ENCODE data around the gene BMP3.

Gene BMP3

DNA sequence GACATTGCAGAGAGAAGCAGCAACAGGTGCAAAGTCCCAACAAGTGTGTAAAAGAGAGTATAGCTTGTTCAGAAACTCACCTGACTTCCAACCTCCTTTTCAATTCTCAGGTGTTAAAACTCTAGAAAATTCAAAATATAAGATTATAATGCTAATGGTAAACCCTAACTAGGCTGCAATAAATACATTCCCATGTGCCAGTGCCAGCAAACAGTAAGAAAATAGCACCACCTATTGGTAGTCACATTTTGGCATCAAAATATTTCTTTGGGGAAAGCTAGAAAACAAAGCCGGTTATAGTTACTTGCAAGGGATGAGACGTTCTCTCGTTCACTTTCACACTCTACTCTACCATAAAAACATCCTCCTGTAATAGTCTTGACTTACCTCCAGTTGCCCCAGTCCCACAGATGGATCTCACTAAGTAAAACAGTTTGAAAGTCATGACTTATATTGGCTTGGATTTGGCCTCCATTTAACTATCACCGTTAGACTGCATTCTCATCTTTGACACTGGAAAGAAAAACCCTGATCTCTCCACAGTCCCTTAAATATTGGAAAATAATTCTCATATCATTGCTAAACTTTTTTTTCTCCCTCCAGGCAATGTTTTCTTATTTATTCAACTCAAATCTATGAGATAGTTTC lies 9.6 kb downstream of the BMP3 start:
- in situ Hi-C loops (cut with MboI; ENCODE audit: low sequenced_read_pairs), result no loop called here

DNA sequence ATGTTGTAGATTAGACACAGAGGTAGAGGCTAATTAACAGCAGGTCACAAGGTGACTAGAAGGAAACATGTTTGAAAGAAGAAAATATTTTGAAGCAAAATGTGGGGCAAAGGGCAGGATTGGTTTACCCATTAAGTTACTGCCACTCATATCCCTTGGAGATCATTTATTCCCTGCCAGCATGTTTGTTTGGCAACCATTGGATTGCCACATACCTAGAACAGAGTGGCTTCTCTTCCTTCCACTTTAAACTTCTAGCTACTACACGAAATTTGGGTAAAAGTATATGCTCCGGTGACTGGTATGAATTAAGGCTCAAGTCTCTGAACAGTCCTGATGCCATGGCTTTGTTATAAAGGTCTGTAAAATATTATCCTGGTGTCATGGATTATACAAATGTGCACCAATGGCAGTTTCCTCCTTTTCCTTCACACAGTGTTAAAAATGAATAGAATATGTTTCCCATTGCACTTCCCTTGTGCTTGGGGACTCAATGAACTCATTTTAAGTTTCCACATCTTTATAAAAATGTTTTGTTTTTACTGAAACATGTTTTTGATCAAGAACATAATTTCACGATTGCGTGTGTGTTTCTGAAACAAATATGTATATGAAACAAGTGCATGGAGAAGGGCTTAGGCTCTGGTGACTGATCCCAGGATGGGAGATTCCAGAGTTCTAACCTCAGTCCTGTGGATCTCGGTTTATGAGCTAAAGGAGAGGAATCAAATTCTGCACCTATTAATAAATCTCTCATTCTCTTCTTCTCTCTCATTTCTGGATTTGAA lies 12.3 kb downstream of the BMP3 start:
- in situ Hi-C loops (cut with MboI; ENCODE audit: low sequenced_read_pairs), result no loop called here

DNA sequence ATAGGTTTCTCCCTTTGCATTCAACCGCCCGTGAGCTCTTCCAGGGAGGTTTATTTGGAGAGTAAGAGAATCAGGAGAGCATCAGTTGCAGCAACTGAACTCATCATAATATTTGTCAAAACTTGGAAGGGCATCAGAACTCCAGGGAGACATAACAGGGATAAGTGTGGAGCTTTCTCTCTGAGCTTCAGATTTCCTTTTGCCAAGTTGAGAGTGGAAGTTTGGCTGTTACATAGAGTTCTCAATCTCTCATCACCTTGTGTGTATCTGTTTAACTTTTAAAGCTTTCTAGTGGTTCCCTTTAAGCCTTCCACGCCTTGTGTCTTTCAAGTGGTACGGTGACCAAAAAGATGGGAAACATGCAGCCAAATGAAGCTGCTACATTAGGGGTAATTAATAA lies 18.8 kb downstream of the BMP3 start:
- in situ Hi-C loops (cut with MboI; ENCODE audit: low sequenced_read_pairs), result no loop called here

DNA sequence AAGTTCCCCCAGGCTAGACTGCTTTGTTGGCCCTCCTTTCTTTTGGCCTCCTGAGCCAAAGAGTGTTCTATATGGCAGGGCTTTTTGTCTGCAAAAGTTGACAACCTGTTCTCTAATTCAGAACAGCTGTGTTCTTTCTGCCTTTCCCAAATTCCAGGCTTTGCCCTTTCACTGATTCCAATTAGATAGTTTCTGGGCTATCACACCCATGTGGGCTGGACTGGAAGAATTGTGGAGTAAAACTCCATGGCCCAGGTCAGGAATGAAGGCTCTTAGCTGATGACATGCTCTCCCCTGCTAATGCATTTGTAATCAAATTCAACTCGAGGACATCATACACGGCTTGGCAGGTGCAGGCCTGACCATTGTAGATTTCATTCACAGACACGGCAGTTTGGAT lies 19.4 kb downstream of the BMP3 start:
- in situ Hi-C loops (cut with MboI; ENCODE audit: low sequenced_read_pairs), result no loop called here

DNA sequence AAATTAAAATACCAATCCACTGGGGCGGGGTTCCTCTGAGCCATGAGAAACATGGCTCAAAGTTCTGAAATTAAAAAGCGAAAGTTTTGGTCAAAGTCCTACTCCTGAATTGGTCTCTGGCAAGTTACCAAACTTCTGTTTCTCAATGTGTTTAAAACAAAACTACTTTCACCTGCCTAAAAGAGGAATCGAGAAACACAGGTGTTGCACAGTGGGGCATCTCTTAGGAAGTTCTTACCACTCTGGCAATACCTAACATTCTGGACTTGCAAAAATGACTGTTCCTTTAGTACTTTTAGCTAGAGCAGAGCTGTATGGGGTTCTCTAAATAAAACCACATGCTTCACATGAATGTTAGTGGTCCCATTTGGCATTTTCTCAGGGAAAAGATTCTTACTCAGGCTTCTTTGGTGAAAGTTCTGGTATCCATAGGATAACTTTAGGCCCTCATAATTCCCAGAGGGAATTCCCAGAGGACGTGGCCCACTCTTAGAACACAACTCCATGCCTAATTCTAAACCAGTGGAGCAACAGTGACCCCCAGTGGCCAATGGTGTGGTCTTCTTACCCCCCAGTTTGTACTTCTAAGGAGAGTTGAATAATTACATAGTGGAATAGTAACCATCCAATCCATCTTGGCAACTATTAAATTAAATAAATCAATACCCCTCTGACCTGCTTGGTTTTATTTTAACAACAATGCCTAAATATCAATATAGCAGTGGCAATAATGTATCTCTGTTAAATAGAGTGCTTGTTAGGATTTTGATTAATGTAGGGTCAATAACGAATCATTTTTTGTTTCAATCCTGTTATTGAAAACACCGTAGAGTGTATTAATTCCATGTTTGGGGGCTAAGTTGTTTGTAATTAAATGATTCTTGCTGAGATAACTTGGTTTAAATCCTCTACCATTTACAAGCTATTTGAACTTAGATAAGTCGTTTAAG lies 21.9 kb downstream of the BMP3 start:
- in situ Hi-C loops (cut with MboI; ENCODE audit: low sequenced_read_pairs), result no loop called here

DNA sequence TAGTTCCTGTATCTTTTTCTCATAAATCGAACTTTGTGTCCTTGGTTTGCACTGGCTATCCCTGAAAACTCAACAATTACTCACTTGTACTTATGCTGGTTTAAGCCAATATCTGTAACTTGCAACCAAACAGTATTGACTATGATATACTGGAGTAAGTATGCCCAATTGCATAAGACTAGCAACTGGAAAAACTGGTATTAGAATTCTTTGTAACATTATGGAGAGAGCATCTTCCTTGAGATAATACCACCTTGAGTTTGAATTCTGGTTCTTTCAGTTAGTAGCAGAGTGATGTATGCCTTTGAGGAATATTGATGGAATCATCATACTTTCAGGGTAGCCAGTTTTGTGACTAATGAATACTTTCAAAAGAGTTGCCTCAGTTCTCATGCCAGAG lies 28.1 kb downstream of the BMP3 start:
- in situ Hi-C loops (cut with MboI; ENCODE audit: low sequenced_read_pairs), result no loop called here

DNA sequence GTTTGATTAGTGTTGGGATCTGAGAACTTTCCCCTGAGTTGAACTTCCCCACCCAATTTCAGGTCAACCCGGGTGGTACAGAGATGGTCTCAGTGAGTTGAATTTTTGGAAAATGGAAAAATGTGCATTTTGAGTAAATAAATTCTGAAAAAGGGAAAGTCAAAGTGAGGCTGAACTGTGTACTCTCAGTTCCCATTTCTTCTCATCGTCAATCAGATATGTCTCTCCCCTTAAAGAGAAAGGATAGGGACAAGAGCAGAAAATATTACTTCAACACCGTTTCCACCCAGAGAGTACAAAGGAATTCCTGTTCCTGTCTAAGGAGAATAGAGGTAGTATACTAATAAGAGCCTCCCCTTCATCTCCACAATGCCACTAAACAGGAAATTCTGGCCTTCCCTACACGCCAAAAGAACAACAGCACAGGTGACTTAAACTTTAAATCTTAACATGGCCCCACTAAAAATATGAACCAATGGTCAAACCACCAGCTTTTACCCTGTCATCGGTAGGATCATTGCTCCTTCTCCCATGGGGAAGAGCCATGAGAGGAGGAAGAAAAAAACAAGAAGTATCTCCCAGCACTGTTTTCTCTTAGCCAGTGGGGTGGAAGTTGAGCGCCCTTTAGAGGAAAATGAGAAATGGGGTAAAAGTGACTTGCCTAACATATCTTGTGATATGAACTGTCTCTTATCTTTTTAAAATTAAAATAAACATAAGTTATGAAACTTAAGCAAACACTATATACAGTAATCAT lies 30.3 kb downstream of the BMP3 start:
- in situ Hi-C loops (cut with MboI; ENCODE audit: low sequenced_read_pairs), result no loop called here

DNA sequence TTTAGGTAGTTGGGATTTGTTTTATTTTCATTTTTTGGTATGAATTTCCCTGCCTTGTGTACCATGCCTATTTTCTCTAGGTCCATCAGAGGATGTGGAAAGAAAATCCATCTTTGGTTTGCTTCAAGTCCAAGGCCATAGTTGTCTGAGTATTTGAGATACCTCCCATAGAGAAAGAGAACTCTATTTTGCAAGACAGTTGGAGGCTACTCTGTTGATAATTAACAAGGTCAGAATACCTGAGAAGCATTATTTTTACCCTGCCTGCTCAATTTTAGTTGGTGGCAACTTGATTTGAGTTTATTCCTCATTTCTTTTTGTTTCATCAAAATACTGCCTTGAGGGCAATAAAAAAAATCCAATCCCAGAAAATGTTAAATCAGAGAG lies 30.8 kb downstream of the BMP3 start:
- in situ Hi-C loops (cut with MboI; ENCODE audit: low sequenced_read_pairs), result no loop called here

DNA sequence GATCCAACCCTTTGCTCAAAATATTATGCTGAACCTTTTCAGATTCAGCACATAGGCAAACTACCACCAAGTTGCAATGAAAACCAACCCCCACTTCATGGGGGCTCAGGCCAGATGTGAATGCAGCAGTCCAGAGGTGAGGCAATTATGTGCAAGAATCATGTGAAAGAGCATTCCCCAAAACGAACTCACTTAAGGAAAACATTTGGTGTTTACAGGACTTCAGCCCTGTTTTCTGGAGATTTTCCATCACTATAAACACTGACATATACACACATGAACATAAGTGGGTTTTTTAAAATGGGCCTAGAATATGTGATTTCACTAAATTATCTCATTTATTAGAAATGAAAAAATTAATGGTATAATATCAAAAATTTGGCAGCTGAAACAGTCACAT lies 31.5 kb downstream of the BMP3 start:
- in situ Hi-C loops (cut with MboI; ENCODE audit: low sequenced_read_pairs), result no loop called here

DNA sequence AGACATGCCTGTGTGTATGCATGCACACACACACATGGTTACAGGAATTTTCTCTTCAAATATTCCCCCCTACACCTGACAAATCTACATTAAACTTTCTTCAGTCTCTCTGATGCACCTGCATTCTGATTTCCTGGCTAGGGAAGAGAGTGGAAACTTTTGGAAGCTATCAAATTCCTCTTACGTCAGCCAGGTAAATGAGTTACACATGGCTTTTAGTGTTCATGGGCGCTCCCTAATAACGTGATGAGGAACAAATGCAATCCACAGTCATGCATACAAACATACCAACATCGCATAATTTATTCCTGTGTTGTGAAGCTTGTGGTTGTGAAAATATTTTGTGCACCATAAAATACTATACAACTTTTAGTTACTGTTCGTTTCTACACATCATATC lies 34.9 kb downstream of the BMP3 start:
- in situ Hi-C loops (cut with MboI; ENCODE audit: low sequenced_read_pairs), result no loop called here

DNA sequence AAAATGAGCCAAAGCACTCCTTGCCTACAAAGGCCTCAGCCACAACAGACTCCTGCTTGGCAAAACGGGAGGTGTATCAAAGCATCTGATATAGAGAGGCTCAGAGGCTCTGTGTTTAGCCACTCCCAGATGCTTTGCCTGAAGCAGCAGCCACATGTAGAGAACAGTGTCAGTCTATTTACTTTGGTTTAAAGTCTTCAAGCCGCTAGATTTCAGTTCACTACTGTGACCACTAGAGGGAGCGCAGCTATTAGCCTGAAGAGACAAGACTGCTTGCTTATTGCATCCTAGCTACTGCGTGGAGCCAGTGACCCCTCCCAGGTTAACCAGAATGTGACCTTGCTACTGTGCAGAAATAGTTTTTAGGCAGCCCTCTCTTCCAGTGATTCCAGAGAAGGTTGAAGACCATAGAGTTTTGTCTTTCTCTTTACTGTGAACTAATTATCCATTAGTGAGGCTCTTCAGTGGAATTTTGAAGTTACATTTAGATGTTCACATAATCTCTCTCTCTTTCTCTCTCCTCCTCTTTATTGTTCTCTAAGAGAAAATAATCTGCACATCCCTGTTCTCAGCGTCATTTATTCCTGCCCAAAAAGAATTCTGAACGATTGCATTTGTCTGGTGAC lies 39.3 kb downstream of the BMP3 start:
- in situ Hi-C loops (cut with MboI; ENCODE audit: low sequenced_read_pairs), result no loop called here

DNA sequence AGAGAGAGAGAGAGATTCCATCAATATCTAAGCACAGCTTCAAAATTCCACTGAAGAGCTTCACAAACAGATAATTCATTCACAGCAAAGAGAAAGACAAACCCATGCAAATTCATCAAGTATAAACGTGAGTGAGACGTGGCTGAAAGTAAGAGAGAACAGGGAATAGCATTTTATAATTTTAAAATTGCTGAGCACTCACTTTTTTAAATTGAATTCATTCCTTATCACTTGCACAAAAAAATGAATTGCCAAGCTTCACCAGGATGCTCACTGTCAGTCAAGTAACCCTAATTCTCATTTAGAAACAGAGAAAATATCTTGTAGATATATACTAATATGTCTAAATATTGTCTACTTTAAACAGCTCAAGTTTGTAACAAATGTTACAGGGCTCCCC lies 40.5 kb downstream of the BMP3 start:
- in situ Hi-C loops (cut with MboI; ENCODE audit: low sequenced_read_pairs), result no loop called here

DNA sequence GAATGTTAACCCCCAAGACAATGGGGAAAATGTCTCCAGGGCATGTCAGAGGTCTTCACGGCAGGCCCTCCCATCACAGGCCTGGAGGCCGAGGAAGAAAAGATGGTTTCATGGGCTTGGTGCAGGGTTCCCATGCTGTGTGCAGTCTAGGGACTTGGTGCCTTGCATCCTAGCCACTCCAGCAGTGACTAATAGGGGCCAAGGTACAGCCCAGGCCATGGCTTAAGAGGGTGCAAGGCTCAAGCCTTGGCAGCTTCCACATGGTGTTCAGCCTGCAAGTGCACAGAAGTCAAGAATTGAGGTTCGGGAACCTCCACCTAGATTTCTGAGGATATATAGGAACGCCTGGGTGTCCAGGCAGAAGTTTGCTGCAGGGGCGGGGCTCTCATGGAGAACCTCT lies 50.6 kb downstream of the BMP3 start:
- in situ Hi-C loops (cut with MboI; ENCODE audit: low sequenced_read_pairs), result no loop called here

DNA sequence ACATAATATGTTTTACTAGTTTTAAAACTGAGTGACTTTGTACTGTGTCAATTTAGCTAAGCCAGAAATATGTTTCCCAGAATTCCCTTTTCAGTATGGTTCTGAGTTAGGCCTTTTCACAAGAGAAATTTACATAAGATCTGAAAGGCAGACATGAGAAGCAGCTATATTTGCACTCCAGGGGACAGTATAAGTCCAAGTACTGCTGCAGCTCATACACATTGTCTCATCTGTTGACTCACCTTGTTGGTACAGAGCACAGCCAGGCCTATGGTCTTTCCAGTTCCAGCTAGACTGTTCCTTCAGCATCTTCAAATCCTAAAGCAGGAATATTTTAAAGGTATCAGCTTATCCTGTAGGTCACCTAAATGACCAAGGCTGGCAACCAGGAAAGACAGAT lies 53.5 kb downstream of the BMP3 start:
- in situ Hi-C loops (cut with MboI; ENCODE audit: low sequenced_read_pairs), result no loop called here

DNA sequence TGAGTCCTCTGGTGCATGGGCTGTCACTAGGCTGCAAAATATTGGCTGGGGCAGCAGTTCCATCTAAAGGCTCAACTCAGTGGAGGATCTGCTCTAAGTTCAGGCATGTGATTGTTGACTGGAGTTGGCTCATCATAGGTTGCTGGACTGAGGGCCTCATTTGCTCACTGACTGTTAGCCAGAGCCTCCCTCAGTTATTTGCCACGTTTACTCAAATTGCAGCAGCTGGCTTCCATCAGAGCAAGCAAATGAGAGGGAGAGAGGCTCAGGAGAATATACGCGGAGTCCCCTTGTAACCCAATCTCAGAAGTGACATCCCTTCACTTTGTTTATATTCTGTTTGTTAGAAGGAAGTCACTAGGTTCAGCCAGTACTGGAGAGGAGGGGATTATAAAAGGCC lies 54.1 kb downstream of the BMP3 start:
- in situ Hi-C loops (cut with MboI; ENCODE audit: low sequenced_read_pairs), result no loop called here

DNA sequence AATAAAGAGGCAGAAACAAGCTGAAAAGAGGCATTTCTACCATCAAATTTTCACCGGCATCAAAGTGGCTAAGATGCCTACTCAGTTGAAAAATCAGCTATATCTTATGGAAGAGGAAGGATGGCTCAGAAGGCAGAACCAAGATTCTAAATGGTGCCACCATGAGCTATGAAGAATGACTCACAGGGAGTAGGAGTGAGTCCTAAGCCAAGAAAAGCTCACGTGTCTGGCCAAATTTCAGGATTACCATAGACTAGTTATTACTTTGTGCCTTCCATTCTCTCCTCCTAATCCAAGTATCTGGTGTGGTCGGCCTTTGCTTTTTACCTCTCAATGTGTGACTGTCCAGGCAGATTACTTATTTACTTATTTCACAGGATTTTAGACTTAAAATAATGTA lies 54.8 kb downstream of the BMP3 start:
- in situ Hi-C loops (cut with MboI; ENCODE audit: low sequenced_read_pairs), result no loop called here

DNA sequence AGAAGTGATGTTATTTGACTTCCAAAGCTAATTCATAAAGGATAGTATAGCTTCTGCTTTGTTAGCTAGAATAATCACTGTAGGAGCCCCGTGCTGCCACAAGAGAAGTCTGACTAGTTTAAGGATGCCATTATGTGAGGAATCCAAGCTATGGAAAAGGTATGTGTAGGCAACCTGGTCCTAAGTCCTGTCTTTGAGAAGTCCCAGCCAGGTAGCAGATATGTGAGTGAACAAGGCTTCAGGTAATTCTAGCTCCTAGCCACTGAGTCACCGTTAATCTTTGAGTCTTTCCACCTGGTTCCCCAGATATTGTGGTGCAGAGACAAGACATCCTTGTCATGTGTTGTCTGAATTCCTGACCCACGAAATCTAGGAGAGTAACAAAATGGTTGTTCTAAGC lies 55.5 kb downstream of the BMP3 start:
- in situ Hi-C loops (cut with MboI; ENCODE audit: low sequenced_read_pairs), result no loop called here

DNA sequence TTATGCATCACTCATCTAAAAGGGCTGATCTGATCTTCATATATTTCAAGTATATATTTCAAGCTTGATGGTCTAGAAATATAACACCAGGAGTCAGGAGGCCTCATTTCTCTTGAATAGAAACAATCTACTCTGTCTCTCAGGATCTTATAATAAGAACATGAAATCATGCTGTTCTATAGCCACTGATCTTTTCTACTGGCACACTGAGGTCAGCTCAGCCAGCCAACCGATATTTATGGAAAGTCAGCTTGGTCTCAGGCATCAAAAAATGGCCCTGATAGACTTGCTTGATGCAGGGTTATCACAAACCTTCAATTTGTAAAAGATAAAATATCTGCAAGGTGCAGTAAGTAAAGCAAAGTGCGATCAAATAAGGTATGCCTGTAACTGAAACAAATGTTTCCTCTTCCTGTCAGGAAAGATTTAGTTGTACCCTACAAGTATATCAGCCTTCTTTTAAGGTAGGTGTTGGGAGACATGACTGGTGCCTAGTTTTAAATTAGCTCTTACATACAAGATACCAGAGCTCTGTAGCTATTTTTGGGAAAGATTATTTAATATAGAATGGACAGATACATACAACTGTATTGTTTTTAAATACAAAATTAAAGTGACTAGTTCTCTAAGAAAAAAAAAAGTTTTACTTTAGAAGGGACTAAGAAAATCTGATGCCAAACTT lies 63.4 kb downstream of the BMP3 start:
- in situ Hi-C loops (cut with MboI; ENCODE audit: low sequenced_read_pairs), result no loop called here

DNA sequence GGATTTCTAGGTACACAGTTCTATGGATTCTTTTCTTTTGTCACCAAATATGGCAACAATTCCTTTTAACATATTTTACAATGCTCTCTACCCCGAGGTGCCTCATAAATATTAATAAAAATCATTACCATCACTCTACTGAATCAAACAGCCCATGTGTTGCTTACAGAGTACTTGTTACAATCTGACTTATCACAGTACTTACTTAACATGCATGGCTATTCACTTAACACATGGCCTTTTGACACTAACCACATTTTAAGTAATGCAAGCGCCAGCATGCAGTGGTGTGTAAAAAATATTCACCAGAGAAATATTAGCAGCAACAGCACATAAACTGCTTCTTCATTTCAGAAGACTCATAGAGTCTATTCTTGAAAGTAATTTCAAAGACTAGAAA lies 64.9 kb downstream of the BMP3 start:
- in situ Hi-C loops (cut with MboI; ENCODE audit: low sequenced_read_pairs), result no loop called here

DNA sequence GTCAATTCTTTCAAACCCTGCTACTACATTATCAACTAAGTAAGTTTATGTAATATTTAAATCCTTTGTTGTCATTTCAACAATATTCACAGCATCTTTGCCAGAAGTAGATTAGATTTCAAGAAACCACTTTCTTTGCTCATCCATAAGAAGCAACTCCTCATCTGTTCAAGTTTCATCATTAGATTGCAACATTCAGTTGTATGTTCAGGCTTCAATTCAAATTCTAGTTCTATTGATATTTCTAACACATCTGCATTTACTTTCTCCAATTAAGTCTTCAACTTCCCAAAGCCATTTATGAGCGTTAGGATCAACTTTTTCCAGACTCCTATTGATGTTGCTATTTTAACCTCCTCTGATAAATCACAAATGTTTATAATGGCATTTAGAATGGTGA lies 66.1 kb downstream of the BMP3 start:
- in situ Hi-C loops (cut with MboI; ENCODE audit: low sequenced_read_pairs), result no loop called here

All from HL-60/S4 treated with phorbol 12-myristate 13-acetate at 8.2 ng/mL for 4 days and 3 days (cell line).